ENCODE results near the gene NEURL1B. TPM values are rescaled to one million over a fixed set of nuclear protein-coding genes. Genes with fewer than 3 reads are reported as not detected.

The NEURL1B gene
- total RNA-seq, 1 experiment from 2014 or later, result 14.6 TPM

- DNase-seq (ENCODE audit: low read depth), result peak; percentile 35
Observed at GRCh38 chr5:172657524-172658233, 16.6 kb downstream of the NEURL1B start.

GRCh38 chr5:172658391-172658790, 17.3 kb downstream of the NEURL1B start:
- DNase-seq (ENCODE audit: low read depth), result no peak

- DNase-seq (ENCODE audit: low read depth), result peak; percentile 72
Observed at GRCh38 chr5:172658961-172659501, 18.0 kb downstream of the NEURL1B start.

- DNase-seq (ENCODE audit: low read depth), result no peak
Observed at GRCh38 chr5:172659570-172659908, 18.5 kb downstream of the NEURL1B start.

- DNase-seq (ENCODE audit: low read depth), result peak; percentile 95
Observed at GRCh38 chr5:172659909-172660628, 19.0 kb downstream of the NEURL1B start.

GRCh38 chr5:172660974-172661373, 19.9 kb downstream of the NEURL1B start:
- no peak for DNase-seq (ENCODE audit: low read depth)

- no peak for DNase-seq (ENCODE audit: low read depth)
Observed at GRCh38 chr5:172661526-172661925, 20.5 kb downstream of the NEURL1B start.

GRCh38 chr5:172662596-172662995, 21.5 kb downstream of the NEURL1B start:
- DNase-seq (ENCODE audit: low read depth), result no peak

- DNase-seq (ENCODE audit: low read depth), result no peak
Observed at GRCh38 chr5:172664018-172664417, 23.0 kb downstream of the NEURL1B start.

GRCh38 chr5:172664681-172665541, 23.8 kb downstream of the NEURL1B start:
- DNase-seq (ENCODE audit: low read depth), result no peak

- no peak for DNase-seq (ENCODE audit: low read depth)
Observed at GRCh38 chr5:172666251-172666650, 25.2 kb downstream of the NEURL1B start.

- DNase-seq (ENCODE audit: low read depth), result no peak
Observed at GRCh38 chr5:172667786-172668593, 26.9 kb downstream of the NEURL1B start.

- DNase-seq (ENCODE audit: low read depth), result no peak
Observed at GRCh38 chr5:172668594-172669071, 27.6 kb downstream of the NEURL1B start.

- DNase-seq (ENCODE audit: low read depth), result no peak
Observed at GRCh38 chr5:172669386-172670004, 28.4 kb downstream of the NEURL1B start.

- no peak for DNase-seq (ENCODE audit: low read depth)
Observed at GRCh38 chr5:172670005-172670402, 28.9 kb downstream of the NEURL1B start.

- DNase-seq (ENCODE audit: low read depth), result no peak
Observed at GRCh38 chr5:172670444-172670843, 29.4 kb downstream of the NEURL1B start.

GRCh38 chr5:172671091-172671490, 30.0 kb downstream of the NEURL1B start:
- DNase-seq (ENCODE audit: low read depth), result no peak

GRCh38 chr5:172672681-172673080, 31.6 kb downstream of the NEURL1B start:
- no peak for DNase-seq (ENCODE audit: low read depth)

- no peak for DNase-seq (ENCODE audit: low read depth)
Observed at GRCh38 chr5:172674155-172674554, 33.1 kb downstream of the NEURL1B start.

GRCh38 chr5:172676914-172677475, 35.9 kb downstream of the NEURL1B start:
- no peak for DNase-seq (ENCODE audit: low read depth)

All from LHCN-M2 (cell line).